Stimulated activated CD4-positive, alpha-beta T cell treated with anti-CD3 and anti-CD28 coated beads, Interleukin-2, amount 100 ng/mL, for 24 hours (primary cell): Measurements from ENCODE around the gene RERE.
A peak's percentile ranks its signal among the peaks of the same experiment; 100 is the strongest.
"Not testable (repeated sequence)": the region's sequence is repeated elsewhere in the genome, so short reads cannot be mapped to it uniquely, and the experiment has no call there.

ENCODE experiments used
- DNase-seq, 2 donors: peaks; one replicate each; pipeline ENCODE4 v3.0.0-alpha.2; 2020

Gene RERE

DNA sequence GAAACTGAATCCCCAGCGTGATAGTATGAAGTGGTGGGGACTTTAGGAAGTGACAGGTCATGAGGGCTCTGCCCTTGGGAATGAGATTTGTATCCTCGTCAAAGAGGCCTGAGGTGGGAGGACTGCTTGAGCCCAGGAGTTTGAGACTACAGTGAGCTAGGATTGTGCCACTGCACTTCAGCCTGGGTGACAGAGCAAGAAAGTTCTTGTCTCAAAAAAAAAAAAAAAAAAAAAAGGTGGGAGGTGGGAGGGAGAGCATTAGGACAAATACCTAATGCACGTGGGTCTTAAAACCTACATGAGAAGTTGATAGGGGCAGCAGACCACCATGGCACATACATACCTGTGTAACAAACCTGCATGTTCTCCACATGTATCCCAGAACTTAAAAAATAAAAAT lies 24.0 kb upstream of the RERE start:
- no peak for DNase-seq

DNA sequence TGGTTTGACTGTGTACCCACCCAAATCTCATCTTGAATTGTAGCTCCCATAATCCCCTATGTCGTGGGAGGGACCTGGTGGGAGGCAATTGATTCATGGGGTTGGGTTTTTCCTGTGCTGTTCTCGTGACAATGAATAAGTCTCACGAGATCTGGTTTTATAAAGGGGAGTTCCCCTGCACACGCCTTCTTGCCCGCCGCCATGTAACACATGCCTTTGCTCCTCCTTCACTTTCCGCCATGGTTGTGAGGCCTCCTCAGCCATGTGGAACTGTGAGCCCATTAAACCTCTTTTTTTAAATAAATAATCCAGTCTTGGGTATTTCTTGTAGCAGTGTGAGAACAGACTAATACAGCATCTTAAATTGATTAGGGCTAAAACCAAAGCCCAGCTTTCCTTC lies 22.6 kb upstream of the RERE start:
- DNase-seq, result no peak

DNA sequence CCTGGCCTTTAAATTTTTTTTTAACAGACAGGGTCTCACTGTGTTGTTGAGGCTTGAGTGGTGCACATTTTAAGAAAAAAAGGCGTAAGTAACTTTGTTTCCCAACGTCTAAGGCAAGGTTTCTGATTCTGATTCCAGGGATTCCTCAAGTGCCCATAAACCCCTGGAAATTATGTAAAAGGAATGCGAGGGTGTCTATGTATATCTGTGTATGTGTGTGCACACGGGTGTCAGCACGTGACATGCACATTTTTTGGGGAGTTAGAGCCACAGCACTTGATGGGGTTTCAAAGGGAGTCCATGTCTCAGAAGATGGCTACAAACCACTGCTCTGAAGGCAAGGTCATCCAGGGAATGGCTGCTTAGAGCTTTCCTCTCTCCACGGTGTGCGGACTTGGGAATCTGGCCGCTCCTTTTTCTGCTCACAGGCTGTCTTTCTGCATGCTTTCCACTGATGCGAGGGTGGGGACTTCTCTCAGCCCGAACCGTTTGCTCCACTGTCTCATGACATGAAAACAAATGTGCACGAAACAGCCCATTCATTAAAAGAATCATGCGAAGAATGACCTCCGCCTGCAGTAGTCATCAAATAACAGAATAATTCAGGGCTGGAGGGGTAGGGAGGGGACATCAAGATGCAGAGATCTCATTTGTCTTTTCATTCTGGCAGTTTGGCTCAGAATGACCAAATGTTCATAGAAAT lies 18.7 kb upstream of the RERE start:
- no peak for DNase-seq

DNA sequence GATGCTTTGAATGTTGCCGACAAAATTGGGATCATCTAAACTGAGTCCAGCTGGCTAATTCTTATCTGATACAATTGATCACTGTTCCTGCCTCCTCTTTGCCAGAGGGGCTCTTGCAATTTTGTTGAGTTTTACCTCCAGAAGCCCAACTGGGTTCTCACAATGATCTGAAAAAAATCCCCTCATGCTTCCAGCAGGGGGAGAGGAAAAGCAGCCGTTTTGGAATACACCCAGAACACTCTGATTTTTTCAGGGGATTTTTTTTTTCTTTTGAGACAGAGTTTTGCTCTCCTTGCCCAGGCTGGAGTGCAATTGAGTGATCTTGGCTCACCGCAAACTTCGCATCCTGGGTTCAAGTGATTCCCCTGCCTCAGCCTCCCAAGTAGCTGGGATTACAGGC lies 13.9 kb upstream of the RERE start:
- no peak for DNase-seq

DNA sequence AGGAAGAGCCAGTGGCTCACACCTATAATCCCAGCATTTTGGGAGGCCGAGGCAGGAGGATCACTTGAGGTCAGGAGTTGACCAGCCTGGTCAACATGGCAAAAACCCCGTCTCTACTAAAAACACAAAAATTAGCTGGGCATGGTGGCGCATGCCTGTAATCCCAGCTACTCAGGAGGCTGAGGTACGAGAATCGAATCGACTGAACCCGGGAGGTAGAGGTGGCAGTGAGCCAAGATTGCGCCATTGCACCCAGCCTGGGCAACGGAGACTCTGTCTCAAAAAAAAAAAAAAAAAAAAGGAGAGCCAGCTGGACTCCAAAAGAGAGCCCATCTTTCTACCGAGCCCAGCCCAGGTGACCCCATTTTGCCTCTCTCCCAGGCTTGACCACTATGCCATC lies 13.3 kb upstream of the RERE start:
- not testable (repeated sequence) for DNase-seq

DNA sequence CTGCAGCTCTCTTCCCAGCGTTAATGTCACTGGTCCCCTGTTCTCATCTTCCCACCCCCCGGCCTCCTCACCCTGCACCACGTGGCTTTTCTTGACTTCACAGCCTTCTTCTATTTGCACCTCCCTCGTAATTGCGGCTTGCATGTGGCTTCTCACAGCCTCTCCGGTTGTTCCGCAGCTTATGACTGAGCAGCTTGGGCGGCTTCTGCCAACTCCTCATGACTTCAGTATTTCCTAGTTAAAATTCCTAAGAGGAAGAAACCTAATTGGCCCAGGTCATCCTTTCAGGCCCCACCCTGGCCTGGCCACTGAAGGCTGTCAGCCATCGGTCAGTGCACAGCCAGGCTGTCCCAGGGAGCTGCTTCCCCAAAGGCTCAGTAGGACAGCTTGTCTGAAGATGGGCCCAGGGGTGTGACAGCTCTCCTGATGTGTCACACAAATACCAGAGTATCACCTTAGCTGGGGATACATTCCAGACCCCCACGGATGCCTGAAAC lies 8.6 kb upstream of the RERE start:
- no peak for DNase-seq

DNA sequence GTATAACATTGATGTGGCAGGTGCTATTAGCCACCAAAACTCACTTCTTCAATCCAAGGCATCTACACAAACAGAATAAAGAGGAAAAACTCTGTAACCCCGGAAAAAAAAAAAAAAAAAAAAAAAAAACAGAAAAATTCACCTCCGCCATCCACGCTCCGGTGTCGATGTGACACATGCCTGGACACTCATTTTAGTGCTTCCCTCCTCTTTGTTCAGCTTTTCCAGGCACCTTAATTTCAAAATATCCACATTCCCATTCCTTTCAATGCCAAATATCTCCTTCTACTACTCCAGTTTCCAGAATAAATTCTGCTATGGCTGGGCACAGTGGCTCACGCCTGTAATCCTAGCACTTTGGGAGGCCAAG lies 5.8 kb upstream of the RERE start:
- DNase-seq, result no peak

DNA sequence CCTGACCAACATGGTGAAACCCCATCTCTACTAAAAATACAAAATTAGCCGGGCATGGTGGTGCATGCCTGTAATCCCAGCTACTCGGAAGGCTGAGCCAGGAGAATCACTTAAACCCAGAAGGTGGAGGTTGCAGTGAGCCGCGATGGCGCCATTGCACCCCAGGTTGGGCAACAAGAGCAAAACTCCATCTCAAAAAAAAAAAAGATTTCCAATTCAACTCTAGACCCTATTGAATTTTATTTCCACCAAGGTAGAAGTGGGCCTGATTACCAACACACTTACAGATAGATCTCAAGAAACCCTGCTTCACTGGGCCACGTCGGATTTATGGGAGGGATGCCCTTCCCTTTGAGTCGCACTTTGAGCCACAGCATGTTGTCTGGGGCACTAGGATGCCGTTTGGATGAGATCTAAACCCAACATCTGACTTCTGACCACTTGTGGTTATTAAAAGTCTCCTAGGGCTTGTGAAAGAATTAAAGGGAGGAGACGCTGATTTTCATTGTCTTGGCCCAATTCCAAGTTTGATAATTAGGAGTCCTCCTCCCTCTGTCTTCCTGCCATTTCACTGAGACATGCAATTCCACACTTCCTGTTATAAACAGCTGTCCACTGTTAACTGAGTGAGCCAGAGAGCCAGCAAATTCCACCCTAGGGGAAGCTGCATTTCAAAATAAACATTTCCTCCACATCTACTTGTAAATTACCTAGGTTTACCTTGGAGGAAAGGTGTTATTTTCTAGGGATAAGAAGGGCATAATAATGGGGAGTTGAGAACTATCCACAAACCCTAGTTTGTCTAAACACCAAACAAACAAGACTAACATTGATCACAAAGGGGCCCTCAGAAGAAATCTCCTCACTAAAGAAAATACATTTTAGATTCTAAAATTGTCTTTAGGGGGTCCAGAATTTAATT lies 5.2 kb upstream of the RERE start:
- DNase-seq, result no peak

DNA sequence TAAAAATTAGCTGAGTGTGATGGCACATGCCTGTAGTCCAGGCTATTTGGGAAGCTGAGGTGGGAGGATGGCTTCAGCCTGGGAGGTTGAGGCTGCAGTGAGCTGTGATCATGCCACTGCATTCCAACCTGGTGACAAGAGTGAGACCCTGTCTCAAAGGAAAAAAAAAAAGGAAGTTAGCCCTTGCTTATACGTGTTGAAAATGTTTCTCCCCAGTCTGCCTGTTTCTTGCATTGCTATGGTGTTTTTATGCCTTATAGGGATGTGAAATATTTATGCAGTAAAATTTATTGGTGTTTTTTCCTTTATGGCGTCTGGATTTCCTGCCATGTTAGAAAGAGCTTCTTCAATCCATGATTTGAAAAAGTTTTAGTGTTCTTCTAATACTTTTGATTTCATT lies 3.6 kb upstream of the RERE start:
- DNase-seq, result peak in 1 of 2 donors; percentile 0

DNA sequence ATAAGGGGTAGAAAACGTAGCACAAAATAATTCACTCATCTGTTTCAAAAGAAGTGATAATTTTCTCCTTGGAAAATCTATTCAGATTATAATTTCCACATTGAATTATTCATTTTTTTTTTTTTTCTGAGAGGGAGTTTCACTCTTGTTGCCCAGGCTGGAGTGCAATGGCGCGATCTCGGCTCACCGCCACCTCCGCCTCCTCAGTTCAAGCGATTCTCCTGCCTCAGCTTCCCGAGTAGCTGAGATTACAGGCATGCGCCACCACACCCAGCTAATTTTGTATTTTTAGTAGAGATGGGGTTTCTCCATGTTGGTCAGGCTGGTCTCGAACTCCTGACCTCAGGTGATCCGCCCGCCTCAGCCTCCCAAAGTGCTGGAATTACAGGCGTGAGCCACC lies 1.3 kb upstream of the RERE start:
- not testable (repeated sequence) for DNase-seq

DNA sequence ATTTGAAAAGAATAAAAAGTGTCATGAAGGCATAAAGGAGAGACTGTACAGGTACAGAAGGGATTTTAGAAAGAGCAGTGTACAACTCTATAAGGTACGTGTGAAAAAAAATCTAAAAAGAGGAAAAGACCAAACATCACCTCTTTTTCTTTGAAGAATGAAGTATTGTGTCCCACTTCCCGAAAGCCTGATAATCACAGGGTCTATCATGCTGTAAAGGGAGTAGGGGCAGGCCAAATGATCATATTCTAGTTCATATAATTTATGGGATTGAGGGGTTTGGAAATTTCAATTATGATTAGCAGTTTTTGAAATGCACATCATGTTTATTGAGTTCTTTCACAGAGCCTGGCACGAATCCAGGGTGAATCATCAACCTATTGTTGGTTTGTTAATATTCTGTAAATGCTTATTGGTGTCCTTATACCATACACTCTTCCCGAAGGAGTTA lies 910 bp upstream of the RERE start:
- DNase-seq, result peak in 1 of 2 donors; percentile 18

DNA sequence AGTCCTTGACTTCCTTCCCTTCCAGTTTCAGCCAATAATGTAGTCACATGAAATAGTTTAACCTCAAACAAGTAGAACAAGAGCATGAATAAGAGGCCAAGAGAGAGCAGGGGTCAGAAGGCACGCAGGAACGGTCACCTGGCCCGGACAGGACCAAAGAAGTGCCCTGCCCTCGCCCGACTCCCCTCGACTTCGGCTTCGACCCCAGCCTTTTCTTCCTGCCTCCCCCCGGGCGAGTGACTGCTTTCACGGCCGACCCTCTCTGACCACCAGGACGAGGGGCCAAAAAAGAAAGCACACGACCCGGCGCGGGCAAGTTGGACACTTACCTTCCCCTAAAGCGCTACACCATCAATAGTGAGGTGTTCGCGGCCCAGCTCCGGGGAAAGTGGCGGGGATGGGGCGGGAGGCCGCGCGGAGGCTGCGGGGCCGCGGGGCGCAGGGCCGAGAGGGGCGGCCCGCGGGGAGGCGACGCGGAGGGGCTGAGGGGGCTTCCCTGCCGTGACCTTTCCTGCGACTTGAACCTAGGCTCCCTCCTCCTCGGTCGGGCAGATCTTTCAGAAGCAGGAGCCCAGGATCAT lies 519 bp downstream of the RERE start:
- peak; percentile 27 to 29 for DNase-seq

DNA sequence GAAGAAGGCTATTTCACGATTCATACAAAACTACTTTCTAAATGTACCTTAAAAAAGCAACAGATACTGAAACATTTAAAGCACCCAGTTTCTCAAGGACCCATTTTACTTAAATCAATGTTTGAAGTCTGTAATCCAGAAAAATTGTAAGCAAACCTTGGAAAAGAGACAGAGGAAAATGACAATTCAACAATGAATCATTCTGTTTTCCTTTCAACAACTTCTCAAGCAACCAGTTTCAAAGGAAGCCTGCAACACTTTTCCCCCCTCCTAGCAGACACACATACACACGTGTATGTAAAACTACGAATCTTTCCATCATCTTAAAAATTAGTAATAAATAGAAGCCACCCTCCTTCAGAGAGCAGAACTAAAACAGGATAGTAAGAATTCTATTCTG lies 1.2 kb downstream of the RERE start:
- peak in 1 of 2 donors; percentile 2 for DNase-seq

DNA sequence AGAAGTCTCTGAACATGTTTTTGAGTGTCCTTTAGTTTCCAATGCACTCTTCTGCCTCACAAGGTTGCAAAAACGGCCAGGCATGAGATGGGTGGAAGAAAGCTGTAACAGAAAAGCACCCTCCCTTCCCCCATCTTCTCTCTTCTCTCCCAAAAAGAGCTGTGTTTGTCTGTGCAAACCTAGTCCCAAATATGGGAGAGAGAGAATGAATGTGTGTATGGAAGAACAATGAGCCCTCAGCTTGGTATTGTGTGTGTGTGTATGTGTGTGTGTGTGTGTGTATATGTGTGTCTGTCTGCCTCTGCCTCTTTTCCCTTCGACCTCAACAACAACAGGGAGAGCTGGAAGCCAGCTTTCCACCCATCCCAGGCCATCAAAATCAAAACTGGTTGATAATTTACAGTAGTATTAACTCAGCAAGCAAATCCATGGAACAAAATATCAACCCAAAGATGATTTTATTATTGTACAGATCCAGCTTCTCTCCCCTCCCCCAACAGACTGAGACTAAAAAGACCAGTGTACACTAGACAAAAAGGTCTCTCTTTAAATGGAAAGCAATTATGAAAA lies 1.8 kb downstream of the RERE start:
- DNase-seq, result no peak

DNA sequence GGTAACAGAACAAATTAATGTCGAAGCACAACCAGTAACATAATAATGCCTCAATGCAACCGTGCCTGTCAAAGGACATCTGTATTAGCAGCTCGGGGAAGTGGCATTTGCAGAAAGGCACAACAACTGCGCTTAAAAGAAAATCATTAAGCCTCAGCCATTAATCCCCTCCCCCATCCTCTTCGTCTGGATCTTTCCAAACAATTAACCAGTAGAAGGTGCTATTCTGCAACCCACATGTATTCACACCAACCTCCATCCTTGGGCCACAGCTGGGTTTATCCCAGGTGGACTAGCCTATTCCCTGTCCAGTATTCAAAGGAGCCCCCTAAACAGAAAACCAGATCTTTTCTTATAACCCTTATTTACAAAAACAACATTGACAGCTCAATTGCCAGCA lies 2.6 kb downstream of the RERE start:
- no peak for DNase-seq

DNA sequence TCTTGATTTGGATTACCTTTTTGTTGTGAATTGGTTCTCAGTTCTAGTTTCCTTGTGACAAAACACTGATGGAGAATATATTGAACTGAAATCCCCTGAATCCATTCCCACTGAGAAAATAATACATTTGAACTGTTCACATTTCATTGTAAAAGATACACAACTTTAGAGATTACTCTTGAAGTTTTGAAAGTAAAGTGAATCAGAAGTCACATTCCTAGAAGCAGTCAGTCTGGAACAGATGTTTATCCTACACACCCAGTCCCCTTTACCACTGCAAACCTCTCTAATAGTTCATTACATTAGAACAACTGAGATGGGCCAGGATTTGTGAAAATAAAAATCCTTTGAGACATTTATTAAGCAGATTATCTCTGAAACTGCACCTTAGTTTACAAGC lies 3.4 kb downstream of the RERE start:
- DNase-seq, result no peak

DNA sequence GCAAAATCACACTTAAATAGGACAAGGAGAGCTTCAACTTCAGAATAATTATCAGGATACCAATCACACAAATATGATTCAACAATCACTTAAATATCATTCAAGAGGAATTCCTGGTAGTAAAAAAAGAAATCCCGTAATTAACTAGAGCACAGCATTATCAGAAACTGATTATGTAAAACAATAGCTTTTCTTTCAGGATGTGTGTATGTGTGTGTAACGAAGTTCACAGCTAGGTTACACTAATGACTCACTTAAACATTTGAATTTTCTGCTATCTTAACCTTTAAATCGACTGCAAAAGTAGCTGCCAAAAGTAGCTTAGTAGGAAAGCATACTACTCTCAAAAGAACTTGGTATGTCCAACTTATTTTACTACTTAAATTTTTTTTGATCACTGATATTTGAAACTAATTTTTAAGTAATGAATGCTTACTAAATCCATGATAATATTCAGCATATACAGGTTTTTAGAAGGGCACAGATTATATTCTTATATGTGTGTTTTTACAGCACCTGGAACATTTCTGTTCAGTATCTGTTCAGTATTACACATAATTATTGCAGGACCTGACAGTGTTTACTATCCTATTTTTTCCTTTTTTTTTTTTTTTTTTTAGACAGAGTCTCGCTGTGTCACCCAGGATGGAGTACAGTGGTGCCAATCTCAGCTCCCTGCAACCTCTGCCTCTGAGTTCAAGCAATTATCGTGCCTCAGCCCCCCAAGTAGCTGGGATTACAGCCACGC lies 4.2 kb downstream of the RERE start:
- DNase-seq, result no peak

DNA sequence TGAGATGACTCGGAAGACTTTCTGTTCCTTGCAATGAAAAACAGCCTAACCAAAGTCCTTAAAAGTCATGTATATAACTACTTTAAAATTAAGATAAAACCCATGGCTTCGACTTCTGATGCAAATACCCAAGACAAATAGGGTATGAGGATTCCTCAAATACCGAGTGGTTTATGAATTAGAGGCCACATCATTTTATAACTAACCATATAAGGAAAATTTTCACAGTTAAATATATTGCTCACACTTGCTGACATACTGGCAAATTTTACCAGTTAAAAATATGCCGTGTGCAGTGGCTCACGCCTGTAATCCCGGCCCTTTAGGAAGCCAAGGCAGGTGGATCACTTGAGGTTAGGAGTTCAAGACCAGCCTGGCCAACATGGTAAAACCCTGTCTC lies 5.4 kb downstream of the RERE start:
- no peak for DNase-seq

DNA sequence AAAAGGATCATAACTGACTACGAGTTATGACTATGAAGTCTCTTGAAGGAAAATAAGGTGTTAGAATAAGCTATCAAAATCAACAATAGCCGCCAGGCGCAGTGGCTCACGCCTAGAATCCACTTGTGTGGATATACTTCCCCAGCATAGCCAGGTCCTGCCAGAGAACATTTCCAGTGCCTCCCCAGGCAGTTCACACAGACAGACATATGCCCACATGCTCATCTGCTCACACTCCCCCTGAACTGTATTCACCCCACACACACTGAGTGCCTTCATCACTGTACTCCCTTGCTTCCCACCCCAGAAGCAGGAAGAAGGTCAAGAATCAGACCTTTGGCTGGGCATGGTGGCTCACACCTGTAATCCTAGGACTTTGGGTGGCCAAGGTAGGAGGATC lies 6.5 kb downstream of the RERE start:
- DNase-seq, result no peak

DNA sequence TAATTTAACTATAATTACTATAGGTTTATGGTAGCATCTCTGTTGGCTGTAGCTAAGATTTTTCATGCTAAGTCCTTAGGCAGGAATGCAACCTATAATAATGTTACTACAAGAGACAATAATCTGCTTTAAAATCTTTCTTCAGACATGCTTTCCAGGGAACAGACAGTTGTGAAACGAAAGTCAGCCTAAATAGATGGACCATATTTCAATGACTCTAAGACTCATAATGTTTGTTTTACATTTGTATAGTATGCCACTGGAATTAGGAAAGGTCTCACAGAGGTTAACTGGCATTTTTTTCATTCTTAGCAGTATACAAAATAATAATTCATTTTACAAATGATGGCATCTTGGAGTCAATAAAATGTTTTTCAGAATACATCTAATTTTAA lies 8.1 kb downstream of the RERE start:
- DNase-seq, result no peak

DNA sequence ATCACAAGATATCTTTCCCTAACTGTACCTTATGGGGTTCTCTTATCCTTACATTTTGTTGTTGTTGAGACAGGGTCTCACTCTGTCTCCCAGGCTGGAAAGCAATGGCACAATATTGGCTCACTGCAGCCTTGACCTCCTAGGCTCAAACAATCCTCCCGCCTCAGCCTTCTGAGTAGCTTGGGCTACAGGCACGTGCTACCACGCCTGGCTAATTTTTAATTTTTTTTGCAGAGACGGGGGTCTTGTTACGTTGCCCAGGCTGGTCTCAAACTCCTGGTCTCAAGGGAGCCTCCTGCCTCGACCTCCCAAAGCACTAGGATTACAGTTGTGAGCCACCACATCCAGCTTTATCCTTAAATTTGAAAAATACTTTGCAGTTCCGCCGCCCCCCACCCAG lies 10.4 kb downstream of the RERE start:
- DNase-seq, result no peak

DNA sequence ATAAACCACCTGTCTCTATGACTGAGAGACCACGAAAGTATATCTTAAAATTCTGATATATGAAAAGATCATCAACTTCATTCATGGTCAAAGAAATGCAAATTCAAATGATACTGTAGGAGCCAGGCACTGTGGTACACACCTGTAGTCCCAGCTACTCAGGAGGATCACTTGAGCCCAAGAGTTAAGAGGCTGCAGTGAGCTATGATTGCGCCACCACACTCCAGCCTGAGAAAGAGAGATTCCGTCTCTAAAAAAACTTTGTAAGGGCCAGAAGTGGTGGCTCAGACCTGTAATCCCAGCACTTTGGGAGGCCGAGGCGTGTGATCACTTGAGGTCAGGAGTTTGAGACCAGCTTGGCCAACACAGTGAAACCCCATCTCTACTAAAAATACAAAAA lies 17.0 kb downstream of the RERE start:
- no peak for DNase-seq

DNA sequence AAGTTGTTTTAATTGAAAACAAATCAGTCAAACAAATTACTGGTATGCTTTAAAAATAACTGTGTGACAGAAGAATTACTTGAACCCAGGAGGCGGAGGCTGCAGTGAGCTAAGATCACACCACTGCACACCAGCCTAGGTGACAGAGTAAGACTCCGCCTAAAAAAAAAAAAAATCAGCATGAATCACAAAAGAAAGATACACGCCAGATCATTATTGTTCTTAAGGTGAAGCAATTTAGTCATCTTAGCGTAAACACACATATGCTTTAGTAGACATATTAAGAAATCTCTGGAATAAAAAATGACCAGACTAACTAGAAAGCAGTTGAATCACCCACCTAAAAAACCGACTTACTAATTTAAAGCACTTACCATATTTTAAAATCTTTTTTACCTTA lies 20.2 kb downstream of the RERE start:
- DNase-seq, result no peak
